Bronchial epithelial cell (primary cell): Measurements from ENCODE around the gene ADGRG4. TPM values are rescaled to one million over a fixed set of nuclear protein-coding genes. Genes with fewer than 3 reads are reported as not detected.

ENCODE experiments used
- DNase-seq: peaks from one replicate; pipeline ENCODE4 v3.0.0-alpha.2; 2010; ENCODE audit warnings: low read depth
- FAIRE-seq: peaks from 2 replicates; lab custom pipeline; 2011; peaks lifted over from hg19 to GRCh38; lab: Jason Lieb, UNC
- H3K27me3 ChIP-seq: 2 replicates; pipeline ENCODE4 v1.5.1; 2011; ENCODE audit warnings: low read length; ENCODE audit not compliant: control insufficient read depth, insufficient read depth
- H3K36me3 ChIP-seq: 2 replicates; pipeline ENCODE4 v1.5.1; 2011; ENCODE audit warnings: low read length; ENCODE audit not compliant: control insufficient read depth, insufficient read depth
- H3K4me3 ChIP-seq: 2 replicates; pipeline ENCODE4 v1.5.1; 2011; ENCODE audit warnings: mild to moderate bottlenecking, low read depth, low read length, control low read depth
- CTCF ChIP-seq: IDR thresholded peaks from 2 replicates; pipeline ENCODE4 v1.5.1; 2011; ENCODE audit warnings: mild to moderate bottlenecking, moderate library complexity, low read length, control low read depth, inconsistent platforms; ENCODE audit not compliant: insufficient read depth, severe bottlenecking
- total RNA-seq: library from RNA; depleted of rRNA; stranded (reverse); fragments of >200 nt; gene quantifications from 2 replicates; pipeline ENCODE4 v1.2.1, GENCODE V29; 2014

ADGRG4 gene
- total RNA-seq, 1 donor from 2014 or later, result not detected

GRCh38 chrX:136268051-136269048 is 32.4 kb upstream of the ADGRG4 start:
- DNase-seq, result peak; percentile 26

DNA sequence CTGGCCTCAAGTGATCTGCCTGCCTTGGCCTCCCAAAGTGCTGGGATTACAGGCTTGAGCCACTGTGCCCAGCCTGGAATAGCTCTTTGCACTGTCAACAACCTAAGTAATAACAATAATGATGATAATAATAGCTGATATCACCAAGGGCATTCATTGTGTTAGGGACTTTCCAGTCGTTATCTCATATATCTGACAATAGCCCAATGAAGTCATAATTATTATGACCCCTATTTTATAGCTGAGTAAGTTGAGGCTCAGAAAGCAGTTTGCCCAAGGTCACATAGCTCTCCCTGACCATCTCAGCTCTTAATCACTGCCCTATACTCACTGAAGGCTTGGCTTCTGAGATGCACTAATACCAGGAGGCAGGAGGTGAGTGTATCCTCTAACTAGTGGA is 30.8 kb upstream of the ADGRG4 start:
- Histone ChIP-seq H3K4me3 (no peak overlapping the region), H3K27me3 (no peaks in the 10 kb centered on the region), H3K36me3 (no peaks in the 10 kb centered on the region)
- FAIRE-seq (no peak), DNase-seq (no peak)
- no peak for TF ChIP-seq CTCF

More at GRCh38 chrX:136268051-136269048, 32.4 kb upstream of the ADGRG4 start:
- H3K4me3 ChIP-seq, result no peak overlapping the region
- FAIRE-seq, result no peak
- no peaks in the 10 kb centered on the region for H3K27me3 ChIP-seq
- H3K36me3 ChIP-seq, result no peaks in the 10 kb centered on the region
- peak; percentile 53 for TF ChIP-seq CTCF

- FAIRE-seq (no peak), DNase-seq (no peak)
- TF ChIP-seq CTCF, result no peak
- Histone ChIP-seq H3K36me3 (no peaks in the 10 kb centered on the region), H3K4me3 (no peak overlapping the region), H3K27me3 (no peaks in the 10 kb centered on the region)
Observed at GRCh38 chrX:136271300-136271699, 29.5 kb upstream of the ADGRG4 start.

GRCh38 chrX:136272325-136272724 is 28.4 kb upstream of the ADGRG4 start:
- DNase-seq (no peak), FAIRE-seq (no peak)

GRCh38 chrX:136273986-136274385 is 26.8 kb upstream of the ADGRG4 start:
- no peaks in the 10 kb centered on the region for H3K36me3 ChIP-seq
- H3K27me3 ChIP-seq, result no peaks in the 10 kb centered on the region
- no peak for DNase-seq
- no peak for FAIRE-seq
- H3K4me3 ChIP-seq, result no peak overlapping the region
- TF ChIP-seq CTCF, result no peak

More at GRCh38 chrX:136272325-136272724, 28.4 kb upstream of the ADGRG4 start:
- H3K36me3 ChIP-seq, result no peaks in the 10 kb centered on the region
- H3K4me3 ChIP-seq, result no peak overlapping the region
- H3K27me3 ChIP-seq, result no peaks in the 10 kb centered on the region
- TF ChIP-seq CTCF, result no peak
